Tibial nerve (tissue), 4 donors: ENCODE data around the gene CTBP2. TPM values are rescaled to one million over a fixed set of nuclear protein-coding genes. Genes with fewer than 3 reads are reported as not detected.

Experiments used
- DNase-seq, 2 donors: peaks; one replicate each; pipeline ENCODE4 v3.0.0-alpha.2; 2019; ENCODE audit warnings: low spot score in 2 of 2
- H3K27ac ChIP-seq, 4 donors: fragments of 200-600 bp; sonication (generic) in 3 of 4; one replicate each; pipeline ENCODE4 v1.5.1; 2017 to 2019; ENCODE audit warnings: mild to moderate bottlenecking in 1 of 4
- H3K27me3 ChIP-seq, 2 donors: fragments of 200-600 bp; sonication (generic) in 1 of 2; one replicate each; pipeline versions ENCODE4 v1.5.1 to v1.6.0; 2017 to 2019
- H3K36me3 ChIP-seq, 3 donors: fragments of 200-600 bp; sonication (generic); one replicate each; pipeline ENCODE4 v1.5.1; 2018 to 2019
- H3K4me1 ChIP-seq, 4 donors: fragments of 200-600 bp; sonication (generic) in 3 of 4; one replicate each; pipeline ENCODE4 v1.5.1; 2017 to 2019
- H3K4me3 ChIP-seq, 4 donors: fragments of 200-600 bp; sonication (generic) in 3 of 4; one replicate each; pipeline ENCODE4 v1.5.1; 2017 to 2019; ENCODE audit warnings: mild to moderate bottlenecking in 1 of 4, moderate library complexity in 1 of 4
- H3K9me3 ChIP-seq, 4 donors: fragments of 200-600 bp; sonication (generic) in 3 of 4; one replicate each; pipeline ENCODE4 v1.5.1; 2017 to 2019
- EP300 ChIP-seq, 2 donors: sonication (generic); formaldehyde crosslinking; IDR thresholded peaks; one replicate each; pipeline ENCODE4 v1.6.1; 2017; ENCODE audit warnings: antibody characterized with exemption in 2 of 2, mild to moderate bottlenecking in 1 of 2
- POLR2A ChIP-seq, 2 donors: fragments of 450-650 bp; IDR thresholded peaks; one replicate each; pipeline ENCODE4 v1.6.1; 2017; ENCODE audit warnings: antibody characterized with exemption in 2 of 2, mild to moderate bottlenecking in 2 of 2, moderate library complexity in 2 of 2
- WGBS, 2 donors: methylation state at CpG; one replicate each; pipeline ENCODE4 v1.1.5; 2018; 5-methylcytosine and 5-hydroxymethylcytosine counted together
- total RNA-seq, 4 donors: library from RNA; depleted of rRNA; stranded (reverse); fragments of >200 nt; gene quantifications; one replicate each; pipeline ENCODE4 v1.1.0, GENCODE V29; 2016
- TF ChIP-seq, protein P1 (sequence below), 5 experiments: fragments of 200-600 bp in 3 of 5; fragments of 450-650 bp in 2 of 5; sonication (generic) in 3 of 5; IDR thresholded peaks; one replicate each; pipeline ENCODE4 v1.5.1; 2016 to 2019; ENCODE audit warnings: antibody characterized with exemption in 5 of 5, mild to moderate bottlenecking in 3 of 5, moderate library complexity in 2 of 5

Gene CTBP2
- total RNA-seq, 4 donors from 2014 or later = 40.4 to 97.9 (median 62.3) TPM

DNA sequence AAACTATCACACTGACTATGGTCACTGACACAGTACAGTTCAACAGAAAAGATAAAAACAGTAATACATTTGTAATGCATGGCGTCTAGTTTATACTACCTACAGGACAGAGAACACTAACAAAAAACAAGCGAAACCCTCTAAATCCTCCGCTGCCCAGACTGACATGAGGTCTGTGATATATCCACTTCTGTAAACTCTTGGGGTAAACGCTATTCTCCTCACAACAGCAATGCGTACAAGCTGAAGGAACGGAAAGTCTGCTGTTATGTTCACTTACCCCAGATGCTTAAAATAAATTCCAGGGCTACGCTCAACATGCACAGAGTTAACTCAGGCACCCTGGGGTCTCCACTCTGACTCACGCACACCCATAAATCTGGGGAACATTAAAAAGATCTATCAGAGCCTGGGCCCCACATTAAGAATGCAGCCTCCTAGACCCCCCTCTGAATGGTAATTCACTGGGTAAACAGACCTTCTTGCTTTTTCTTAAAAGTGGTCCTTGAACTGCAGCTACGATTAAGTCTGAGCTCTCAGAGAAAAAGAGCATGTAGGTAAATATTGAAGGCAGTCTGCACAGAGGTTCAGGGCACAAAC, 105.6 kb downstream of the CTBP2 start:
- Histone ChIP-seq H3K36me3 (no peaks in the 10 kb centered on the region), H3K9me3 (no peaks in the 10 kb centered on the region), H3K27me3 (no peaks in the 10 kb centered on the region), H3K4me1 (peaks cover 3 to 53% (median 40%) of the 10 kb centered on the region in 4 donors), H3K4me3 (no peak overlapping the region), H3K27ac (peak overlapping the region in 1 of 4 donors; percentile 31)
- TF ChIP-seq EP300 (IDR thresholded peaks at IDR 0.05) (no peak), POLR2A (IDR thresholded peaks at IDR 0.05) (no peak)
- TF ChIP-seq, protein P1, sequence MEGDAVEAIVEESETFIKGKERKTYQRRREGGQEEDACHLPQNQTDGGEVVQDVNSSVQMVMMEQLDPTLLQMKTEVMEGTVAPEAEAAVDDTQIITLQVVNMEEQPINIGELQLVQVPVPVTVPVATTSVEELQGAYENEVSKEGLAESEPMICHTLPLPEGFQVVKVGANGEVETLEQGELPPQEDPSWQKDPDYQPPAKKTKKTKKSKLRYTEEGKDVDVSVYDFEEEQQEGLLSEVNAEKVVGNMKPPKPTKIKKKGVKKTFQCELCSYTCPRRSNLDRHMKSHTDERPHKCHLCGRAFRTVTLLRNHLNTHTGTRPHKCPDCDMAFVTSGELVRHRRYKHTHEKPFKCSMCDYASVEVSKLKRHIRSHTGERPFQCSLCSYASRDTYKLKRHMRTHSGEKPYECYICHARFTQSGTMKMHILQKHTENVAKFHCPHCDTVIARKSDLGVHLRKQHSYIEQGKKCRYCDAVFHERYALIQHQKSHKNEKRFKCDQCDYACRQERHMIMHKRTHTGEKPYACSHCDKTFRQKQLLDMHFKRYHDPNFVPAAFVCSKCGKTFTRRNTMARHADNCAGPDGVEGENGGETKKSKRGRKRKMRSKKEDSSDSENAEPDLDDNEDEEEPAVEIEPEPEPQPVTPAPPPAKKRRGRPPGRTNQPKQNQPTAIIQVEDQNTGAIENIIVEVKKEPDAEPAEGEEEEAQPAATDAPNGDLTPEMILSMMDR (IDR thresholded peaks at IDR 0.05) = no peak
- WGBS, 2 donors = 92 to 93% methylated on average over 9 of the region's 9 CpGs
- DNase-seq = no peak

DNA sequence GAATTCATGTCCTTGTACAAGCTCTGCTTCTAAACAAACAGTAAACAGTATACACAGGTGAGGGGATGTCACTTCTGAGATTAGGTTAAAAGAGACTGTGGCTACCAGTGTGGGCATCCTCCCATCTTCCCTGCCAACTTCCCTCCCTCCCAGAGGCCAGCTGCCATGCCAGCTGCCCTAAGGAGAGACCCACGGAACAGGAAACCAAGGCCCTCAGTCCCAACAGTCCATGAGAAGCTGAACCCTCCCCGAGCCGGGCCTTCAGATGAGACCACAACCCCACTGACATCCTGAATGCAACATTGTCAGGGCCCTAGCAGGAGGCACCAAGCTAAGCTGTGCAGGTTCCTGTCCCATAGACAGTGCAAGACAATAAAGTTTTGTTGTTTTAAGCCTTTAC, 106.1 kb downstream of the CTBP2 start:
- H3K9me3 ChIP-seq = no peaks in the 10 kb centered on the region
- H3K36me3 ChIP-seq = no peaks in the 10 kb centered on the region
- TF ChIP-seq POLR2A (IDR thresholded peaks at IDR 0.05) = no peak
- no peak for TF ChIP-seq EP300 (IDR thresholded peaks at IDR 0.05)
- TF ChIP-seq, protein P1 (IDR thresholded peaks at IDR 0.05) = no peak
- no peak overlapping the region for H3K4me3 ChIP-seq
- no peaks in the 10 kb centered on the region for H3K27me3 ChIP-seq
- 91 to 95% methylated on average over 3 of the region's 3 CpGs for WGBS, 2 donors
- H3K27ac ChIP-seq = no peak overlapping the region
- DNase-seq = no peak
- H3K4me1 ChIP-seq = peaks cover 3 to 52% (median 41%) of the 10 kb centered on the region in 4 donors

DNA sequence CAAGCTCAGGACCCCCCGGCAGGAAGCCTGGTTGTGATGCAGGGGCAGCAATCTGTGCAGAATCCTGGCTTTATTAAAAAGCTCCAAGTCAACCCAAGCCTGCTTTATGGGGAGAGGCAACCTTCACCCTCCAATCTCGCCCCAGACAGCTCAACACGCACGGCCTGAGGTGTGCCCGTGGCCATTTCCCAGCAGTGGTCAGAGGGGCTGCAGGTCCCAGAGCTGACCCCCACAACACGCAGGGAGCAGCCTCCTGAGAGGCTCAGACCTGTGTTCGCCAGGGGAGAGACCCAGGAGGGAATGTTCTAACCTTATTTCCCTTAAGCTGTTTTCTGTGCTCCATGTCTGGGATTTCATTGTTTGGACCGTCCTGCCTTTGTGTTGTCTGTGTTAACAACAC, 108.2 kb downstream of the CTBP2 start:
- Histone ChIP-seq H3K27ac (no peak overlapping the region), H3K4me1 (peaks cover 0 to 52% (median 31%) of the 10 kb centered on the region in 4 donors), H3K4me3 (no peak overlapping the region), H3K9me3 (no peaks in the 10 kb centered on the region), H3K27me3 (no peaks in the 10 kb centered on the region), H3K36me3 (no peaks in the 10 kb centered on the region)
- TF ChIP-seq POLR2A (IDR thresholded peaks at IDR 0.05) (no peak), EP300 (IDR thresholded peaks at IDR 0.05) (no peak)
- TF ChIP-seq, protein P1 (IDR thresholded peaks at IDR 0.05) = no peak
- DNase-seq = no peak
- 86 to 94% methylated on average over 6 to 8 of the region's 8 CpGs for WGBS, 2 donors

DNA sequence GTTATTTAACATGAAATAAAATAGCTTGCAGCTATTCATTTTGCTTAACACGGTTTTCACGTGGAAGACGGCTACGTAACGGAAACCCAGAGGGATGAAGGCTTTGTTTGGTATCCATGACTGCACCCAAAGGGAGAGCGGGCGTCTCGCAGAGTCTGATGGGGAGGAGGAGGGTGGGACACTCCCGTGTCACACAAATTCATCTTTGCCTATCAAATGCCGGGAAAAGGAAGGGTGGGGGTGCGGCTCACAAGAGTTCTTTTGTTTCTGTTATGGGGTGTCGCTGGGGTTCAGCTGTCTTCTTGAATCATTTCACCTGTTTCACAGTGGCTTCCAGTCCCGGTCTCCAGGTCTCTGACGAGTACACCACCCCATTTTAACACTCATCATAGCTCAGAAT, 110.0 kb downstream of the CTBP2 start:
- no peaks in the 10 kb centered on the region for H3K27me3 ChIP-seq
- WGBS, 2 donors = 89 to 91% methylated on average over 14 of the region's 14 CpGs
- no peaks in the 10 kb centered on the region for H3K36me3 ChIP-seq
- TF ChIP-seq POLR2A (IDR thresholded peaks at IDR 0.05) (no peak), EP300 (IDR thresholded peaks at IDR 0.05) (no peak)
- TF ChIP-seq, protein P1 (IDR thresholded peaks at IDR 0.05) = no peak
- DNase-seq = no peak
- H3K27ac ChIP-seq = no peak overlapping the region
- peaks cover 0 to 49% (median 21%) of the 10 kb centered on the region in 4 donors for H3K4me1 ChIP-seq
- H3K4me3 ChIP-seq = no peak overlapping the region
- no peaks in the 10 kb centered on the region for H3K9me3 ChIP-seq

DNA sequence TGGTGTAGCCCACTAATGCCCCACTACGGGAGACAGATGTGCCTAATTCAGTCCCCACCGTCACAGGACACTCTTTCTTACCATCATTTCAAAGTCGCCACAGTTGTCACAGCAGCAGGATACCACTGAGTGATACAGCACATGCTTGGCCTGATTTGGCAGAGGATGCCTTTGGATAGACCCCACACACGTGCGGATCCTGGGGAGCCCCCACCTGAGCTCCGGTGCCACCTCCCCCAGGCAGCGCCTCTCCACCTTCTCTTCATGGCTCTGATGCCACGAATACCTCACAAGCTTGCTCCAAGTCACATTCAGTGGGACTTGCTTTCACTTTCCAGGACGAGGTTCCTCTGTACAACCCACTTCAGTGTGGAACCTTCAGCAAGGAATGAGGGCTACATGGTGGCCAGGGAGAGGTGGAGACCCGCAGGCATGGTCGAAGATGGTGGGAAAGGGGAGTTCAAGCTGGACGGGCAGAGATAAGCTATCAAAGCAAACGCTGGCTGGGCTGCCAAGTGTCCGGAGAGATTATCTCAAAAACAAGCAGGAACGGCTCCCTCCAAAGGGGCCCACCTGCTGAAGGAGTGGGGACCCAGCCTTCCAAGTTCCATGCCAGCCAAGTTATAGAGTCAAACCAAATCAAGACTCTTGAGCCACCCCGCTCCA, 111.0 kb downstream of the CTBP2 start:
- Histone ChIP-seq H3K27me3 (no peaks in the 10 kb centered on the region), H3K4me3 (no peak overlapping the region), H3K4me1 (peaks cover 0 to 54% (median 28%) of the 10 kb centered on the region in 4 donors), H3K9me3 (no peaks in the 10 kb centered on the region), H3K36me3 (no peaks in the 10 kb centered on the region), H3K27ac (peak overlapping the region in 1 of 4 donors; percentile 34)
- no peak for DNase-seq
- 81 to 88% methylated on average over 16 of the region's 16 CpGs for WGBS, 2 donors
- TF ChIP-seq POLR2A (IDR thresholded peaks at IDR 0.05) = no peak
- TF ChIP-seq, protein P1 (IDR thresholded peaks at IDR 0.05) = no peak
- no peak for TF ChIP-seq EP300 (IDR thresholded peaks at IDR 0.05)
